HepG2 (cell line): ENCODE results near the gene MDP1. TPM values are rescaled to one million over a fixed set of nuclear protein-coding genes. Genes with fewer than 3 reads are reported as not detected.

Experiments
- AKNA ChIP-seq: sonication (generic); formaldehyde crosslinking; IDR thresholded peaks from 2 replicates; pipeline ENCODE4 v1.4.0; 2020; ENCODE audit warnings: missing genetic modification reagents, borderline replicate concordance
- CEBPB ChIP-seq: IDR thresholded peaks from 2 replicates; pipeline ENCODE4 v1.6.1; 2011; ENCODE audit warnings: low read depth, low read length, improper control_type of control experiment, borderline replicate concordance
- ETV5 ChIP-seq: IDR thresholded peaks from 2 replicates; pipeline ENCODE4 v1.6.1; 2018; ENCODE audit warnings: missing biosample characterization, missing genetic modification reagents, inconsistent platforms, borderline replicate concordance
- FOXO1 ChIP-seq: sonication (generic); formaldehyde crosslinking; IDR thresholded peaks from 2 replicates; pipeline ENCODE4 v1.4.0; 2020; ENCODE audit warnings: missing genetic modification reagents
- LBX2 ChIP-seq: sonication (generic); formaldehyde crosslinking; IDR thresholded peaks from 2 replicates; pipeline ENCODE4 v1.5.0; 2020; ENCODE audit warnings: missing genetic modification reagents, mild to moderate bottlenecking, borderline replicate concordance
- MED13 ChIP-seq: sonication (generic); formaldehyde crosslinking; IDR thresholded peaks from 2 replicates; pipeline ENCODE4 v1.5.0; 2020; ENCODE audit warnings: missing genetic modification reagents
- TEF ChIP-seq: sonication (generic); formaldehyde crosslinking; IDR thresholded peaks from 2 replicates; pipeline ENCODE4 v1.5.0; 2020; ENCODE audit warnings: missing genetic modification reagents
- ZNF333 ChIP-seq: sonication (generic); formaldehyde crosslinking; IDR thresholded peaks from 2 replicates; pipeline ENCODE4 v1.4.0; 2020; ENCODE audit warnings: mild to moderate bottlenecking, missing genetic modification reagents, borderline replicate concordance
- ZNF749 ChIP-seq: sonication (generic); formaldehyde crosslinking; IDR thresholded peaks from 2 replicates; pipeline ENCODE4 v1.8.0; 2022; ENCODE audit warnings: mild to moderate bottlenecking, missing genetic modification reagents, moderate library complexity, borderline replicate concordance
- polyA plus RNA-seq, 8 experiments: library from polyadenylated mRNA; depleted of rRNA in 3 of 8; stranded (reverse) in 7 of 8; unstranded in 1 of 8; fragments of >200 nt; fragmentation: Illumina TruSeq in 4 of 8; extraction: Trizol in 4 of 8; gene quantifications; 2 replicates each; pipeline versions ENCODE4 v1.2.1 to v1.2.3, GENCODE V29; 2011 to 2016; ENCODE audit warnings: low read depth in 4 of 8, missing spikeins in 1 of 8, mixed read lengths in 1 of 8; ENCODE audit not compliant: insufficient read depth in 1 of 8
- total RNA-seq, 5 experiments: library from RNA; depleted of rRNA; stranded (reverse); fragments of >200 nt; fragmentation: Illumina TruSeq; extraction: Trizol; gene quantifications; 2 replicates each; pipeline ENCODE4 v1.2.3, GENCODE V29; 2016; ENCODE audit warnings: low read depth in 1 of 5
- TF ChIP-seq, protein P1 (sequence below): sonication (generic); formaldehyde crosslinking; conservative IDR thresholded peaks from 2 replicates; pipeline ENCODE4 v1.8.0; 2022; ENCODE audit warnings: low read depth, missing genetic modification reagents
- TF ChIP-seq, protein P2 (sequence below): sonication (generic); formaldehyde crosslinking; IDR thresholded peaks from 2 replicates; pipeline ENCODE4 v1.5.0; 2020; ENCODE audit warnings: mild to moderate bottlenecking, missing genetic modification reagents, borderline replicate concordance

MDP1 gene
- total and polyA plus RNA-seq, 2 of the 13 experiments (the other 11 are each of a cell fraction or from before 2014, with no cell fraction given), result 44.1 to 48.7 TPM

DNA sequence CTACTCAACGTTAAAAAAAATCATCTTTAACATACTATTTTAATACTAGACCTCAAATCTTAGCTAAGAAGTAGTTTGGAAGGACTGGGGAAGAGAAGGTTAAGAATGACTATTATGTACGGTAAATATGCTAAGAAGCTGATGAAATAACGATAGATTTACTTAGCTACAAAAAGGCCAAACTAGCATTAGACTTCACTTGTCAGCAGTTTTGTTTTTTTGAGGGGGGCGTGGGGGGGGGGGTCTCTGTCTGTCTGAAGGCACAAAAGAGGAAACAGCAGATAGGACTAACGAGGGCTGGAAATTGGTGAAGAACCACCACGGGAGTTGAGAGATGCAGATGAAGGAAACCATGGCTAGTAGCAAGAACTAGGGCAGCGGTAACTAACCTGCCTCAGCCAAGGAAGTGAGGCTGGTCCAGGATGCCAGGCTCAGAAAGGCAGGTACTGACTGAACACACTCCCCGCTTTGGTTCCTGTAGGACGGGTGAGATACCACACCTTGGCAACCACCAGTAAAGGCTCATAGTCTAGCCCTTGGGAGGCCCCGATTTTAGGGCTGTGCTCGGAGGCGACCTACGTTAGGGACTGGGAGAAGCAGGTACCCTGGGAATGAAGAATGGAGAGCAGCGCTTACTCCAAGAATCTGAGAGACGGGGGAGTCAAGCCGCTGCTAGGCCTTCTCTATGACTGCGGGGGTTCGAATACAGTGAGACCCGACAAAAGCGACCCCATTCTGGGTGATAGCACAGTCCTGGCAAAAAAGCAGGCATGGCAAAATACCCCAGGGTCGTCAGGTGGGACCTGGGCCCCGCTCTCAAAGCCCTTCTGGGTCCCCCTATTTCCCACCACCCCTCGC, 15.6 kb upstream of the MDP1 start (continued):
- no peak for TF ChIP-seq AKNA (CRISPR knock-in tag)
- TF ChIP-seq ZNF749 (CRISPR knock-in tag), result no peak
- no peak for TF ChIP-seq CEBPB
- TF ChIP-seq MED13 (CRISPR knock-in tag), result no peak
- no peak for TF ChIP-seq ETV5 (CRISPR knock-in tag)
- TF ChIP-seq, protein P1, sequence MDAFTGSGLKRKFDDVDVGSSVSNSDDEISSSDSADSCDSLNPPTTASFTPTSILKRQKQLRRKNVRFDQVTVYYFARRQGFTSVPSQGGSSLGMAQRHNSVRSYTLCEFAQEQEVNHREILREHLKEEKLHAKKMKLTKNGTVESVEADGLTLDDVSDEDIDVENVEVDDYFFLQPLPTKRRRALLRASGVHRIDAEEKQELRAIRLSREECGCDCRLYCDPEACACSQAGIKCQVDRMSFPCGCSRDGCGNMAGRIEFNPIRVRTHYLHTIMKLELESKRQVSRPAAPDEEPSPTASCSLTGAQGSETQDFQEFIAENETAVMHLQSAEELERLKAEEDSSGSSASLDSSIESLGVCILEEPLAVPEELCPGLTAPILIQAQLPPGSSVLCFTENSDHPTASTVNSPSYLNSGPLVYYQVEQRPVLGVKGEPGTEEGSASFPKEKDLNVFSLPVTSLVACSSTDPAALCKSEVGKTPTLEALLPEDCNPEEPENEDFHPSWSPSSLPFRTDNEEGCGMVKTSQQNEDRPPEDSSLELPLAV (CRISPR knock-in tag), result no peak
- TF ChIP-seq, protein P2, sequence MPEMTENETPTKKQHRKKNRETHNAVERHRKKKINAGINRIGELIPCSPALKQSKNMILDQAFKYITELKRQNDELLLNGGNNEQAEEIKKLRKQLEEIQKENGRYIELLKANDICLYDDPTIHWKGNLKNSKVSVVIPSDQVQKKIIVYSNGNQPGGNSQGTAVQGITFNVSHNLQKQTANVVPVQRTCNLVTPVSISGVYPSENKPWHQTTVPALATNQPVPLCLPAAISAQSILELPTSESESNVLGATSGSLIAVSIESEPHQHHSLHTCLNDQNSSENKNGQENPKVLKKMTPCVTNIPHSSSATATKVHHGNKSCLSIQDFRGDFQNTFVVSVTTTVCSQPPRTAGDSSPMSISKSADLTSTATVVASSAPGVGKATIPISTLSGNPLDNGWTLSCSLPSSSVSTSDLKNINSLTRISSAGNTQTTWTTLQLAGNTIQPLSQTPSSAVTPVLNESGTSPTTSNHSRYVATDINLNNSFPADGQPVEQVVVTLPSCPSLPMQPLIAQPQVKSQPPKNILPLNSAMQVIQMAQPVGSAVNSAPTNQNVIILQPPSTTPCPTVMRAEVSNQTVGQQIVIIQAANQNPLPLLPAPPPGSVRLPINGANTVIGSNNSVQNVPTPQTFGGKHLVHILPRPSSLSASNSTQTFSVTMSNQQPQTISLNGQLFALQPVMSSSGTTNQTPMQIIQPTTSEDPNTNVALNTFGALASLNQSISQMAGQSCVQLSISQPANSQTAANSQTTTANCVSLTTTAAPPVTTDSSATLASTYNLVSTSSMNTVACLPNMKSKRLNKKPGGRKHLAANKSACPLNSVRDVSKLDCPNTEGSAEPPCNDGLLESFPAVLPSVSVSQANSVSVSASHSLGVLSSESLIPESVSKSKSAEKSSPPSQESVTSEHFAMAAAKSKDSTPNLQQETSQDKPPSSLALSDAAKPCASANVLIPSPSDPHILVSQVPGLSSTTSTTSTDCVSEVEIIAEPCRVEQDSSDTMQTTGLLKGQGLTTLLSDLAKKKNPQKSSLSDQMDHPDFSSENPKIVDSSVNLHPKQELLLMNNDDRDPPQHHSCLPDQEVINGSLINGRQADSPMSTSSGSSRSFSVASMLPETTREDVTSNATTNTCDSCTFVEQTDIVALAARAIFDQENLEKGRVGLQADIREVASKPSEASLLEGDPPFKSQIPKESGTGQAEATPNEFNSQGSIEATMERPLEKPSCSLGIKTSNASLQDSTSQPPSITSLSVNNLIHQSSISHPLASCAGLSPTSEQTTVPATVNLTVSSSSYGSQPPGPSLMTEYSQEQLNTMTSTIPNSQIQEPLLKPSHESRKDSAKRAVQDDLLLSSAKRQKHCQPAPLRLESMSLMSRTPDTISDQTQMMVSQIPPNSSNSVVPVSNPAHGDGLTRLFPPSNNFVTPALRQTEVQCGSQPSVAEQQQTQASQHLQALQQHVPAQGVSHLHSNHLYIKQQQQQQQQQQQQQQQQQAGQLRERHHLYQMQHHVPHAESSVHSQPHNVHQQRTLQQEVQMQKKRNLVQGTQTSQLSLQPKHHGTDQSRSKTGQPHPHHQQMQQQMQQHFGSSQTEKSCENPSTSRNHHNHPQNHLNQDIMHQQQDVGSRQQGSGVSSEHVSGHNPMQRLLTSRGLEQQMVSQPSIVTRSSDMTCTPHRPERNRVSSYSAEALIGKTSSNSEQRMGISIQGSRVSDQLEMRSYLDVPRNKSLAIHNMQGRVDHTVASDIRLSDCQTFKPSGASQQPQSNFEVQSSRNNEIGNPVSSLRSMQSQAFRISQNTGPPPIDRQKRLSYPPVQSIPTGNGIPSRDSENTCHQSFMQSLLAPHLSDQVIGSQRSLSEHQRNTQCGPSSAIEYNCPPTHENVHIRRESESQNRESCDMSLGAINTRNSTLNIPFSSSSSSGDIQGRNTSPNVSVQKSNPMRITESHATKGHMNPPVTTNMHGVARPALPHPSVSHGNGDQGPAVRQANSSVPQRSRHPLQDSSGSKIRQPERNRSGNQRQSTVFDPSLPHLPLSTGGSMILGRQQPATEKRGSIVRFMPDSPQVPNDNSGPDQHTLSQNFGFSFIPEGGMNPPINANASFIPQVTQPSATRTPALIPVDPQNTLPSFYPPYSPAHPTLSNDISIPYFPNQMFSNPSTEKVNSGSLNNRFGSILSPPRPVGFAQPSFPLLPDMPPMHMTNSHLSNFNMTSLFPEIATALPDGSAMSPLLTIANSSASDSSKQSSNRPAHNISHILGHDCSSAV (CRISPR knock-in tag), result peak; percentile 92; the same call in 1 of the 2 replicates
- no peak for TF ChIP-seq ZNF333 (CRISPR knock-in tag)
- TF ChIP-seq TEF (CRISPR knock-in tag), result no peak
- TF ChIP-seq LBX2 (CRISPR knock-in tag), result peak; percentile 24; the same call in 1 of the 2 replicates
- no peak; the same call in 1 of the 2 replicates for TF ChIP-seq FOXO1 (CRISPR knock-in tag)
